ENCODE results near the gene HIVEP2.

The HIVEP2 gene

GRCh38 chr6:142846883-142847287 lies 98.1 kb downstream of the HIVEP2 start:
- no peak for DNase-seq
- TF ChIP-seq GATA1 (IDR thresholded peaks at IDR 0.05; ENCODE audit: low read depth, low read length) (no peak), POLR2A (IDR thresholded peaks at IDR 0.05; ENCODE audit: low read length) (no peak)

- TF ChIP-seq POLR2A (IDR thresholded peaks at IDR 0.05; ENCODE audit: low read length) (no peak), GATA1 (IDR thresholded peaks at IDR 0.05; ENCODE audit: low read depth, low read length) (no peak)
Observed at GRCh38 chr6:142846459-142846831, 98.5 kb downstream of the HIVEP2 start.

GRCh38 chr6:142845624-142846458 lies 99.1 kb downstream of the HIVEP2 start:
- TF ChIP-seq GATA1 (IDR thresholded peaks at IDR 0.05; ENCODE audit: low read depth, low read length): no peak
- no peak for TF ChIP-seq POLR2A (IDR thresholded peaks at IDR 0.05; ENCODE audit: low read length)
- no peak for DNase-seq

More at GRCh38 chr6:142846459-142846831, 98.5 kb downstream of the HIVEP2 start:
- DNase-seq: no peak

- TF ChIP-seq POLR2A (IDR thresholded peaks at IDR 0.05; ENCODE audit: low read length) (no peak), GATA1 (IDR thresholded peaks at IDR 0.05; ENCODE audit: low read depth, low read length) (no peak)
Observed at GRCh38 chr6:142845143-142845571, 99.8 kb downstream of the HIVEP2 start.

DNA sequence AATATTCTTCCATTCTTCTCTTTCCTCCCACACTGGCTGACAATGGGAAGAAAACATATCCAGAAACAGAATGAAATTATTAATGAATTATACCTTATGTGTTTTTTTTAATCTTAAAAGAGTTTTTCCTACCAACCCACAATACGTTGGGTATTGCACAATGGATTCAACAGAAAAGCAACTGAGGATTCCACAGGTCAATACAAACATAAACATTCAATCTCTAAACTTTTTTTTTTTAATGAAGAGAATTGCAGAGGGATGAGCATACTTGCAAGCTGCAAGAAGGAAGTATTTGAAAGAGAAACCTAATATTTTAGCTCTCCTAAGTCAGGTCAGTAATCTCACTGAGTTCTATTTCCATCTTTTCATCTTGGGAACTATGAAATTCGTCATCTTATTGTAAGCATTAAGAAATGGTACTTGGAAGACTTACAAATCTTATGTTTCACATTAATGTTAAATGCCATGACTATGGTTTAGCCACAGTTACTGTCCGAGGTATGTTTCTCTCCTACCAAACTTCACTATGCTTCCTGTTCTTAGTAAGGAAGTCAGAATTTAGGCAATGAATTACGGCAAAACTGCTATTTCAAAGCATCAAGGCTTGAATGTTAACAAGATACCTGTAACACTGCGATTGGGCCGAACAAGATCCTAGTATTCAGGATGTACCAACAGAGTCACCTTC lies 100.8 kb downstream of the HIVEP2 start:
- DNase-seq: no peak
- TF ChIP-seq GATA1 (IDR thresholded peaks at IDR 0.05; ENCODE audit: low read depth, low read length) (no peak), POLR2A (IDR thresholded peaks at IDR 0.05; ENCODE audit: low read length) (no peak)

More at GRCh38 chr6:142845143-142845571, 99.8 kb downstream of the HIVEP2 start:
- DNase-seq: no peak

DNA sequence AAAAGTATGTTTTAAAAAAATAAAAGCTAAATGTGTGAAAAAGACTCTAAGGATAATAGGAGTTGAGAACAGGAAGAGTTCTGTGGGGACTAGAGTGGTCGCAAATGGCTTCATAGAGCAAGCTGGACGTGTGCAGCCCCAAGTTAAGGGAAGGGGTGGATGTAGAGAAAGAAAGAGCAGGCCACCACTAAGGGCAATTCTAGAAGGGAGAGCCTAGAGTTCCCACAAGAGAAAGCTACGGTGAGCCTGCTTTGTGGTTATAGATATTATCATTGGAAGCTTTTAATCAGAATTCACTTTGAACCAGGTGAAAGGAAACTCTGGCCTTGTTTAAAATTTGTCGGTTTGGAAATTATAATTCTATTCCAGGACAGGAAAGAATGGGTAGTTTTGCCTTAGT lies 101.6 kb downstream of the HIVEP2 start:
- no peak for DNase-seq
- no peak for TF ChIP-seq GATA1 (IDR thresholded peaks at IDR 0.05; ENCODE audit: low read depth, low read length)
- no peak for TF ChIP-seq POLR2A (IDR thresholded peaks at IDR 0.05; ENCODE audit: low read length)

- no peak for DNase-seq
- TF ChIP-seq GATA1 (IDR thresholded peaks at IDR 0.05; ENCODE audit: low read depth, low read length) (no peak), POLR2A (IDR thresholded peaks at IDR 0.05; ENCODE audit: low read length) (no peak)
Observed at GRCh38 chr6:142842418-142843261, 102.3 kb downstream of the HIVEP2 start.

- DNase-seq: no peak
- TF ChIP-seq POLR2A (IDR thresholded peaks at IDR 0.05; ENCODE audit: low read length) (no peak), GATA1 (IDR thresholded peaks at IDR 0.05; ENCODE audit: low read depth, low read length) (no peak)
Observed at GRCh38 chr6:142841915-142842314, 103.1 kb downstream of the HIVEP2 start.

GRCh38 chr6:142839686-142840040 lies 105.3 kb downstream of the HIVEP2 start:
- TF ChIP-seq GATA1 (IDR thresholded peaks at IDR 0.05; ENCODE audit: low read depth, low read length): no peak
- no peak for TF ChIP-seq POLR2A (IDR thresholded peaks at IDR 0.05; ENCODE audit: low read length)
- no peak for DNase-seq

DNA sequence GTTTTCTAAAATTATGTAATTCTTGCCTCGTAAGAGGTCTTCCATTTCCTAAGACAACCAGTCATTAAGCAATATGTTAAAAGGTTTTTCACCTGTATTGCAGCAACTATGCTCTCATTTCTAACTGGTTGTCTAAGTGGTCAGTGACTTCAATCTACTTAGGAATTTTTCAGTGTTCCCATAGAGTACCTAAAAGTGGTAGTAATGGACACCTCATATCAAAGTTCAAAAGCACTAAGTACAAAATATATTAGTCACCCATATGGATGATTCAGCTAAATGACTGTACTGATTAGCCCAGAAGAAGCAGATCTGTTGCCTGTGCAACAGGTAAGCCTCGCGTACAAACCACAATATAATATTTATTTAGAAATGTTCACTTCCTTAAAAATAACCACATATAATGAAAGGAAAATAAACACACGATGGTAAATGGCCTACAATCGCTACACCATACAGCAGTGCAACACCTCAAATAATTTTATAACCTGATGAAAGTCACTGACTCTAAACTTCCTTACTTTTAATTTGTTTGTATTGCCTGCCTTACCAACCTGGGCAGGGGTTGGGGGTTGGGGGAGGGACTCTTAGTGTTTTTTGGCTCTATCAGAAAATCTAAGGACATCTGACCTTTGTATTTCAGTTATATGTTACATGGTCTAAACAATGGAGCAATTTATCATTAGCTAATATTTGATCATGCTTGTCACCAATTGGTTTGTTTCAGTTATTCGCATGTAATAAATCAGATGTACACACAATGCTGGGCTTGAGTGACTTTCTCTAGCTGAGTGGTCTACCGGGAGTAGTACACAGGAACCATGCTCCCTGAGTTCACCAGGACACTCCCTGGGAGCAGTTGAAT lies 105.9 kb downstream of the HIVEP2 start:
- TF ChIP-seq POLR2A (IDR thresholded peaks at IDR 0.05; ENCODE audit: low read length) (no peak), GATA1 (IDR thresholded peaks at IDR 0.05; ENCODE audit: low read depth, low read length) (no peak)
- DNase-seq: no peak

- no peak for DNase-seq
- TF ChIP-seq GATA1 (IDR thresholded peaks at IDR 0.05; ENCODE audit: low read depth, low read length) (no peak), POLR2A (IDR thresholded peaks at IDR 0.05; ENCODE audit: low read length) (no peak)
Observed at GRCh38 chr6:142835787-142836535, 109.0 kb downstream of the HIVEP2 start.

- TF ChIP-seq POLR2A (IDR thresholded peaks at IDR 0.05; ENCODE audit: low read length): no peak
- no peak for TF ChIP-seq GATA1 (IDR thresholded peaks at IDR 0.05; ENCODE audit: low read depth, low read length)
- DNase-seq: no peak
Observed at GRCh38 chr6:142834853-142835252, 110.1 kb downstream of the HIVEP2 start.

All from erythroblast (primary cell).